Measurements from ENCODE around the gene NEK7. TPM values are rescaled to one million over a fixed set of nuclear protein-coding genes. Genes with fewer than 3 reads are reported as not detected.

The NEK7 gene
- total and polyA plus RNA-seq, 9 of the 15 experiments (the other 6 are each of a cell fraction or from before 2014, with no cell fraction given): 8.5 to 37.3 (median 27.7) TPM

GRCh38 chr1:198326915-198327314, 170.1 kb downstream of the NEK7 start:
- Histone ChIP-seq H3K79me2 (ENCODE audit: control insufficient read depth, insufficient read depth, low read length) (no peaks in the 10 kb centered on the region), H3K27ac (ENCODE audit: extremely low read depth, low read depth, low read length) (no peak overlapping the region), H3K27me3 (ENCODE audit: control insufficient read depth in 2 of 2, insufficient read depth in 2 of 2, low read length in 2 of 2) (peaks cover 5 to 6% of the 10 kb centered on the region in 2 experiments; a peak in 1 of 5 replicates), H3K36me3 (ENCODE audit: control insufficient read depth, insufficient read depth, low read length) (no peaks in the 10 kb centered on the region), H3K4me1 (replicated peaks in 1 of 2; ENCODE audit: control insufficient read depth in 2 of 2, insufficient read depth in 2 of 2, low read length in 2 of 2) (no peaks in the 10 kb centered on the region), H3K9ac (ENCODE audit: insufficient read depth in 1 of 2, low read depth in 2 of 2, low read length in 2 of 2) (no peak overlapping the region), H3K9me1 (ENCODE audit: control insufficient read depth, insufficient read depth, low read length) (no peaks in the 10 kb centered on the region), H3K9me3 (replicated peaks; ENCODE audit: control insufficient read depth, insufficient read depth, low read depth, low read length) (no peaks in the 10 kb centered on the region), H3K4me2 (ENCODE audit: insufficient read depth, low read length) (no peak overlapping the region), H4K20me1 (replicated peaks; ENCODE audit: control insufficient read depth, insufficient read depth, low read length) (no peaks in the 10 kb centered on the region), H2AFZ (ENCODE audit: low read depth, low read length) (no peak overlapping the region), H3K4me3 (no peak overlapping the region)
- in situ Hi-C loops (cut with MboI): no loop called here
- POLR2A ChIA-PET: no interaction called here
- FAIRE-seq: no peak
- WGBS (ENCODE audit: insufficient coverage, low coverage, missing lambda C conversion rate): 10% methylated on average over 4 of the region's 4 CpGs
- no TSS peak for BruUV-seq (replicated peaks)
- CTCF ChIA-PET (ENCODE audit: low intra/inter-chr PET ratio): no interaction called here
- no peak for DNase-seq (ENCODE audit: extremely low read depth in 1 of 4, low spot score in 3 of 4)
- intact Hi-C loops (cut with micrococcal nuclease): no loop called here
- peak; percentile 63 for ATAC-seq
- TF ChIP-seq ZNF57 (CRISPR knock-in tag; IDR thresholded peaks at IDR 0.05) (no peak), ZBTB7A (IDR thresholded peaks at IDR 0.05; ENCODE audit: borderline replicate concordance, control insufficient read depth, low read depth, low read length) (no peak), CAMTA2 (CRISPR knock-in tag; conservative IDR thresholded peaks at IDR 0.05) (no peak), JUN (IDR thresholded peaks at IDR 0.05; ENCODE audit: borderline replicate concordance, low read depth, low read length) (no peak), JUN (CRISPR knock-in tag; IDR thresholded peaks at IDR 0.05; ENCODE audit: borderline replicate concordance) (no peak), LEF1 (IDR thresholded peaks at IDR 0.05) (no peak), TBP (optimal IDR thresholded peaks at IDR 0.05; ENCODE audit: low read depth, low read length) (no peak), ATF6 (CRISPR knock-in tag; IDR thresholded peaks at IDR 0.05) (no peak), ZNF77 (CRISPR knock-in tag; IDR thresholded peaks at IDR 0.05) (no peak), GABPB2 (CRISPR knock-in tag; conservative IDR thresholded peaks at IDR 0.05) (no peak), SMARCB1 (IDR thresholded peaks at IDR 0.05; ENCODE audit: insufficient read length, low read depth) (no peak), CLOCK (CRISPR knock-in tag; IDR thresholded peaks at IDR 0.05; ENCODE audit: borderline replicate concordance) (no peak), ZNF830 (CRISPR knock-in tag; IDR thresholded peaks at IDR 0.05) (no peak), CHAMP1 (IDR thresholded peaks at IDR 0.05) (no peak), MTA3 (IDR thresholded peaks at IDR 0.05; ENCODE audit: borderline replicate concordance) (no peak)
